CD14-positive monocyte (primary cell): Measurements from ENCODE around the gene ATP11A. TPM values are rescaled to one million over a fixed set of nuclear protein-coding genes. Genes with fewer than 3 reads are reported as not detected.
A peak's percentile ranks its signal among the peaks of the same experiment; 100 is the strongest.

Experiments used
- DNase-seq, 3 donors: peaks; one replicate each; pipeline ENCODE4 v3.0.0-alpha.2; 2011 to 2022
- H2AFZ ChIP-seq: 2 replicates; pipeline ENCODE4 v1.6.0; 2012; ENCODE audit warnings: mild to moderate bottlenecking, low read depth, low read length, inconsistent platforms; ENCODE audit not compliant: insufficient read depth, poor library complexity, severe bottlenecking
- H3K27ac ChIP-seq, 2 donors: 1 replicate in 1 of 2; 2 replicates in 1 of 2; pipeline ENCODE4 v1.5.1; 2012 to 2013; ENCODE audit warnings: low read length in 2 of 2, control low read depth in 1 of 2, inconsistent platforms in 1 of 2, low read depth in 1 of 2, mild to moderate bottlenecking in 1 of 2
- H3K27me3 ChIP-seq, 2 donors: one replicate each; pipeline versions ENCODE4 v1.6.0 to v1.6.1; 2011 to 2013; ENCODE audit warnings: low read length in 2 of 2; ENCODE audit not compliant: control insufficient read depth in 2 of 2, insufficient read depth in 2 of 2
- H3K36me3 ChIP-seq, 2 donors: replicated peaks in 1 of 2; 1 replicate in 1 of 2; 2 replicates in 1 of 2; pipeline versions ENCODE4 v1.5.1 to v1.6.1; 2012 to 2013; ENCODE audit warnings: low read length in 2 of 2, control low read depth in 1 of 2, inconsistent platforms in 1 of 2, mild to moderate bottlenecking in 1 of 2; ENCODE audit not compliant: insufficient read depth in 2 of 2, control insufficient read depth in 1 of 2
- H3K4me1 ChIP-seq, 2 donors: 1 replicate in 1 of 2; 2 replicates in 1 of 2; pipeline versions ENCODE4 v1.5.1 to v1.6.1; 2012 to 2013; ENCODE audit warnings: low read length in 2 of 2, control low read depth in 1 of 2, inconsistent platforms in 1 of 2, mild to moderate bottlenecking in 1 of 2, moderate library complexity in 1 of 2; ENCODE audit not compliant: insufficient read depth in 2 of 2, control insufficient read depth in 1 of 2
- H3K4me2 ChIP-seq: replicated peaks from 2 replicates; pipeline ENCODE3; 2012; ENCODE audit warnings: low read length, moderate library complexity, mild to moderate bottlenecking; ENCODE audit not compliant: poor library complexity, severe bottlenecking; ENCODE audit errors: extremely low read depth
- H3K4me3 ChIP-seq, 3 experiments: fragments of 200-600 bp in 1 of 3; sonication (generic) in 1 of 3; replicated peaks in 1 of 3; 1 replicate in 2 of 3; 2 replicates in 1 of 3; pipeline ENCODE4 v1.5.1; 2011 to 2013; ENCODE audit warnings: low read length in 3 of 3, mild to moderate bottlenecking in 3 of 3, control low read depth in 2 of 3, low read depth in 2 of 3, inconsistent platforms in 1 of 3, moderate library complexity in 1 of 3
- H3K79me2 ChIP-seq: 2 replicates; pipeline ENCODE4 v1.6.0; 2012; ENCODE audit warnings: mild to moderate bottlenecking, control low read depth, inconsistent platforms, low read length, moderate library complexity; ENCODE audit not compliant: insufficient read depth
- H3K9ac ChIP-seq: 2 replicates; pipeline ENCODE4 v1.6.0; 2017; ENCODE audit warnings: low read length, mild to moderate bottlenecking; ENCODE audit not compliant: insufficient read depth, poor library complexity, severe bottlenecking
- H3K9me3 ChIP-seq, 2 donors: replicated peaks in 1 of 2; 1 replicate in 1 of 2; 2 replicates in 1 of 2; pipeline versions ENCODE4 v1.5.1 to v1.6.1; 2012 to 2013; ENCODE audit warnings: low read length in 2 of 2, control low read depth in 1 of 2; ENCODE audit not compliant: control insufficient read depth in 1 of 2, insufficient read depth in 1 of 2
- H4K20me1 ChIP-seq: 2 replicates; pipeline ENCODE4 v1.6.0; 2012; ENCODE audit warnings: mild to moderate bottlenecking, low read length, control low read depth, moderate library complexity; ENCODE audit not compliant: insufficient read depth
- H3K27ac Mint-ChIP-seq, 7 donors: one replicate each; pipeline ENCODE4 v1.8.0; 2020; ENCODE audit warnings: mild to moderate bottlenecking in 7 of 7, mixed read lengths in 7 of 7, moderate library complexity in 6 of 7, inconsistent platforms in 2 of 7
- H3K27me3 Mint-ChIP-seq, 3 donors: one replicate each; pipeline ENCODE4 v1.8.0; 2021 to 2022; ENCODE audit warnings: low read depth in 3 of 3, mild to moderate bottlenecking in 3 of 3, mixed read lengths in 3 of 3, moderate library complexity in 3 of 3, inconsistent platforms in 1 of 3
- H3K36me3 Mint-ChIP-seq, 2 donors: one replicate each; pipeline ENCODE4 v1.8.0; 2020; ENCODE audit warnings: mixed read lengths in 2 of 2, inconsistent platforms in 1 of 2, mild to moderate bottlenecking in 1 of 2
- H3K4me1 Mint-ChIP-seq: one replicate; pipeline ENCODE4 v1.8.0; 2020; ENCODE audit warnings: mild to moderate bottlenecking, mixed read lengths
- H3K4me3 Mint-ChIP-seq, 2 donors: one replicate each; pipeline ENCODE4 v1.8.0; 2020; ENCODE audit warnings: mild to moderate bottlenecking in 2 of 2, mixed read lengths in 2 of 2, moderate library complexity in 1 of 2
- H3K9me3 Mint-ChIP-seq, 7 donors: one replicate each; pipeline ENCODE4 v1.8.0; 2020 to 2022; ENCODE audit warnings: mixed read lengths in 7 of 7, mild to moderate bottlenecking in 6 of 7, moderate library complexity in 6 of 7, inconsistent platforms in 2 of 7
- WGBS: methylation state at CpG from one replicate; pipeline ENCODE4 v1.1.5; 2013; ENCODE audit warnings: missing lambda C conversion rate; ENCODE audit not compliant: insufficient coverage; 5-methylcytosine and 5-hydroxymethylcytosine counted together
- intact Hi-C, 2 donors: fragments of 100-400 bp; cut with micrococcal nuclease; formaldehyde crosslinking; loops; one replicate each; pipeline versions ENCODE4 v1.15.0 to v1.15.1; 2023
- polyA plus RNA-seq, 3 donors: library from polyadenylated mRNA; depleted of rRNA in 1 of 3; unstranded in 2 of 3; stranded (reverse) in 1 of 3; fragments of 300-500 nt in 2 of 3; fragments of >200 nt in 1 of 3; fragmentation: Illumina TruSeq in 2 of 3; gene quantifications; 1 replicate in 2 of 3; 2 replicates in 1 of 3; pipeline ENCODE4 v1.2.3, GENCODE V29; 2012 to 2021
- TF ChIP-seq, protein P1 (sequence below): fragments of 200-600 bp; IDR thresholded peaks from one replicate; pipeline ENCODE4 v1.8.0; 2022; ENCODE audit warnings: antibody characterized with exemption, mild to moderate bottlenecking

ATP11A gene
- polyA plus RNA-seq, 3 donors = 7.2 to 45.4 (median 7.6) TPM

DNA sequence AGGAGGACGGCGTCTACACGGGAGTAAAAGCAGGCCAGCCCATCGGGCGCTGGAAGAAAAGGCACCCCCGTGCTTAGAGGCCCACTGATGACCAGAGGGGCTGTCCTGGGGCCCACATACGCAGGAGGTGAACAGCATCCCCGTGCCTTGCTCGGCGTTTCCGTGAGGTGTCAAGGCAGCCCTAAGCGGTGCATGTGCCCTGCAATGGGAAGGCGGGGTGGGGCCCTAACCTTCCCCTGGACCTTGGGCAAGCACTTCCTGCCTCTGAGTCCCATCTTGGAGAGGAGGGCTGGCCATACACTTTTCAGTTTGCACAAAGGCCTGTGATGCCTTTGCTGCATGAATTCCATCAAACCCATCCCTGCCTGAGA is 47.8 kb upstream of the ATP11A start:
- Mint-ChIP-seq H3K36me3 (no peaks in the 10 kb centered on the region), H3K4me3 (no peak overlapping the region), H3K27ac (no peak overlapping the region), H3K27me3 (peaks cover 17 to 37% (median 26%) of the 10 kb centered on the region in 3 donors), H3K9me3 (peaks cover 0 to 2% (median 0%) of the 10 kb centered on the region in 7 donors), H3K4me1 (peaks cover 7% of the 10 kb centered on the region)
- H3K4me1 ChIP-seq = peaks cover 0 to 5% of the 10 kb centered on the region in 2 donors
- WGBS = 95% methylated on average over 13 of the region's 13 CpGs
- no peak for DNase-seq
- no peak overlapping the region for H3K27ac ChIP-seq
- H3K4me2 ChIP-seq = no peak overlapping the region
- TF ChIP-seq, protein P1, sequence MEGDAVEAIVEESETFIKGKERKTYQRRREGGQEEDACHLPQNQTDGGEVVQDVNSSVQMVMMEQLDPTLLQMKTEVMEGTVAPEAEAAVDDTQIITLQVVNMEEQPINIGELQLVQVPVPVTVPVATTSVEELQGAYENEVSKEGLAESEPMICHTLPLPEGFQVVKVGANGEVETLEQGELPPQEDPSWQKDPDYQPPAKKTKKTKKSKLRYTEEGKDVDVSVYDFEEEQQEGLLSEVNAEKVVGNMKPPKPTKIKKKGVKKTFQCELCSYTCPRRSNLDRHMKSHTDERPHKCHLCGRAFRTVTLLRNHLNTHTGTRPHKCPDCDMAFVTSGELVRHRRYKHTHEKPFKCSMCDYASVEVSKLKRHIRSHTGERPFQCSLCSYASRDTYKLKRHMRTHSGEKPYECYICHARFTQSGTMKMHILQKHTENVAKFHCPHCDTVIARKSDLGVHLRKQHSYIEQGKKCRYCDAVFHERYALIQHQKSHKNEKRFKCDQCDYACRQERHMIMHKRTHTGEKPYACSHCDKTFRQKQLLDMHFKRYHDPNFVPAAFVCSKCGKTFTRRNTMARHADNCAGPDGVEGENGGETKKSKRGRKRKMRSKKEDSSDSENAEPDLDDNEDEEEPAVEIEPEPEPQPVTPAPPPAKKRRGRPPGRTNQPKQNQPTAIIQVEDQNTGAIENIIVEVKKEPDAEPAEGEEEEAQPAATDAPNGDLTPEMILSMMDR = no peak
- intact Hi-C loops = loop anchor here in 1 of 2 donors (5.0 kb wide), 1 partner anchor 230 kb away; no protein-coding TSS in a partner anchor
- no peaks in the 10 kb centered on the region for H4K20me1 ChIP-seq
- H2AFZ ChIP-seq = no peak overlapping the region
- no peak overlapping the region for H3K9ac ChIP-seq
- H3K79me2 ChIP-seq = no peaks in the 10 kb centered on the region
- H3K36me3 ChIP-seq = no peaks in the 10 kb centered on the region
- H3K27me3 ChIP-seq = peaks cover 5 to 17% of the 10 kb centered on the region in 2 donors
- H3K4me3 ChIP-seq = no peak overlapping the region
- no peaks in the 10 kb centered on the region for H3K9me3 ChIP-seq

DNA sequence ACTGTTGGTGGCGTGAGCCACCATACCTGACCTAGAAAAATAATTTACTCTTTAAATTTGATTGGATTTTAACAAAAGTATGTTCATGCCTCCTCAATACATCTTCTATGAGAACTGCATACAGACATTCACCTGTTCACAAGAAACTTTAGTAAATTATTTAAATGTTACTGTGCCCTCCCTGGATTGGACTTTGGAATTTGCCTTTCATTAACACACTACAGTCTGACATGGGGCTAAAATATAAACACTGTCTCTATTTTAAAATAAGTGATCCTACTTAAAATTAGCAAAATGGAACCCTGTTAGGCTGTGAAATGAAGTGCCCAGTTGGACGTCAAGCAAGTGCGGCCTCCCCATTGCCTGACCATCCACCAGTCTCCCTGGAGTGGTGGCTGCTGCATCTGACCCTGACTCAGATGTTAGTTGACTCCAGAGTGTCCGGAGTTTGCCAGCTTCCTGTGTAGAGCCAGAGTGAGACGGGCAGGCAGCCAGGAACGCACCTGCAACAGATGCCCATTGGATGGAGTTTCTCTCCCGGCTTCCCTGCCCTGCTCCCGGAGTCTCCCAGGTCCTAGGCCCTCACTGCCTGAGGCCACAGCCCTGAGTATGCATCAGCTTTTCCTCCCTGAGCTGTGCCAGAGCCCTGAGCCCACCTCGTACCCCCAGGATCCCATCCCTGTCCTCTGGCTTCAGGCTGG is 45.9 kb upstream of the ATP11A start:
- Mint-ChIP-seq H3K9me3 (peaks cover 0 to 2% (median 0%) of the 10 kb centered on the region in 7 donors), H3K36me3 (no peaks in the 10 kb centered on the region), H3K4me1 (peaks cover 4% of the 10 kb centered on the region), H3K27me3 (peaks cover 14 to 28% (median 15%) of the 10 kb centered on the region in 3 donors), H3K4me3 (no peak overlapping the region), H3K27ac (peak overlapping the region in 1 of 7 donors; percentile 26)
- Histone ChIP-seq H3K9ac (no peak overlapping the region), H3K4me3 (no peak overlapping the region), H2AFZ (no peak overlapping the region), H3K27me3 (peaks cover 5 to 16% of the 10 kb centered on the region in 2 donors), H4K20me1 (no peaks in the 10 kb centered on the region), H3K36me3 (no peaks in the 10 kb centered on the region), H3K9me3 (no peaks in the 10 kb centered on the region), H3K4me2 (no peak overlapping the region), H3K27ac (no peak overlapping the region), H3K4me1 (peaks cover 0 to 5% of the 10 kb centered on the region in 2 donors), H3K79me2 (no peaks in the 10 kb centered on the region)
- no peak for DNase-seq
- 96% methylated on average over 8 of the region's 9 CpGs for WGBS
- intact Hi-C loops = loop anchor here in 1 of 2 donors (5.0 kb wide), 1 partner anchor 228 kb away; no protein-coding TSS in a partner anchor
- TF ChIP-seq, protein P1 = no peak
